Gastrocnemius medialis (tissue), 4 donors: Measurements from ENCODE around the gene ITIH5. TPM values are rescaled to one million over a fixed set of nuclear protein-coding genes. Genes with fewer than 3 reads are reported as not detected.

Source experiments
- ATAC-seq, 2 donors: fragments of 150-250 bp; one replicate each; pipeline ENCODE4 v1.9.1; 2016
- DNase-seq, 2 donors: peaks; one replicate each; pipeline ENCODE4 v3.0.0-alpha.2; 2019
- H3K27ac ChIP-seq, 4 donors: fragments of 200-600 bp; sonication (generic); 1 replicate in 1 of 4; 2 replicates in 3 of 4; pipeline ENCODE4 v1.5.1; 2016 to 2018; ENCODE audit warnings: mild to moderate bottlenecking in 2 of 4, moderate library complexity in 1 of 4
- H3K27me3 ChIP-seq, 3 donors: fragments of 200-600 bp; sonication (generic) in 2 of 3; 1 replicate in 1 of 3; 2 replicates in 2 of 3; pipeline versions ENCODE4 v1.5.1 to v1.6.0; 2016 to 2019; ENCODE audit warnings: mild to moderate bottlenecking in 1 of 3, moderate library complexity in 1 of 3
- H3K36me3 ChIP-seq, 2 donors: fragments of 200-600 bp; sonication (generic) in 1 of 2; one replicate each; pipeline ENCODE4 v1.5.1; 2017 to 2018
- H3K4me1 ChIP-seq, 2 donors: fragments of 200-600 bp; sonication (generic) in 1 of 2; one replicate each; pipeline ENCODE4 v1.5.1; 2016 to 2017; ENCODE audit warnings: mild to moderate bottlenecking in 2 of 2
- H3K4me3 ChIP-seq, 4 donors: fragments of 200-600 bp; sonication (generic) in 3 of 4; 1 replicate in 1 of 4; 2 replicates in 3 of 4; pipeline ENCODE4 v1.5.1; 2016 to 2019; ENCODE audit warnings: mild to moderate bottlenecking in 2 of 4
- H3K9me3 ChIP-seq, 3 donors: fragments of 200-600 bp; sonication (generic) in 2 of 3; 1 replicate in 1 of 3; 2 replicates in 2 of 3; pipeline ENCODE4 v1.5.1; 2016 to 2019
- POLR2A ChIP-seq, 2 donors: fragments of 450-650 bp; IDR thresholded peaks; one replicate each; pipeline ENCODE4 v1.6.1; 2017; ENCODE audit warnings: antibody characterized with exemption in 2 of 2, mild to moderate bottlenecking in 2 of 2, moderate library complexity in 2 of 2
- in situ Hi-C, 4 donors: fragments of 200-750 bp; cut with MboI; loops; one replicate each; pipeline versions ENCODE4 v1.15.0 to v1.8.0; 2017; ENCODE audit warnings: low sequenced_read_pairs in 4 of 4
- intact Hi-C: fragments of 100-400 bp; cut with DNase I; formaldehyde crosslinking; loops from one replicate; pipeline ENCODE4 v1.15.1; 2023; ENCODE audit warnings: low total_unique reads
- total RNA-seq, 4 donors: library from RNA; depleted of rRNA; stranded (reverse); fragments of >200 nt; gene quantifications; one replicate each; pipeline versions ENCODE4 v1.1.0 to v1.2.3, GENCODE V29; 2016
- TF ChIP-seq, protein P1 (sequence below), 5 experiments: fragments of 450-650 bp in 3 of 5; fragments of 200-600 bp in 2 of 5; sonication (generic) in 2 of 5; IDR thresholded peaks in 4 of 5; conservative IDR thresholded peaks in 1 of 5; 1 replicate in 4 of 5; 2 replicates in 1 of 5; pipeline ENCODE4 v1.5.1; 2016 to 2019; ENCODE audit warnings: antibody characterized with exemption in 5 of 5, mild to moderate bottlenecking in 3 of 5, moderate library complexity in 3 of 5

Gene ITIH5
- total RNA-seq, 4 donors from 2014 or later, result 3.9 to 14.0 (median 6.9) TPM

GRCh38 chr10:7590271-7590670, 76.5 kb downstream of the ITIH5 start:
- TF ChIP-seq POLR2A (IDR thresholded peaks at IDR 0.05), result no peak
- TF ChIP-seq, protein P1, sequence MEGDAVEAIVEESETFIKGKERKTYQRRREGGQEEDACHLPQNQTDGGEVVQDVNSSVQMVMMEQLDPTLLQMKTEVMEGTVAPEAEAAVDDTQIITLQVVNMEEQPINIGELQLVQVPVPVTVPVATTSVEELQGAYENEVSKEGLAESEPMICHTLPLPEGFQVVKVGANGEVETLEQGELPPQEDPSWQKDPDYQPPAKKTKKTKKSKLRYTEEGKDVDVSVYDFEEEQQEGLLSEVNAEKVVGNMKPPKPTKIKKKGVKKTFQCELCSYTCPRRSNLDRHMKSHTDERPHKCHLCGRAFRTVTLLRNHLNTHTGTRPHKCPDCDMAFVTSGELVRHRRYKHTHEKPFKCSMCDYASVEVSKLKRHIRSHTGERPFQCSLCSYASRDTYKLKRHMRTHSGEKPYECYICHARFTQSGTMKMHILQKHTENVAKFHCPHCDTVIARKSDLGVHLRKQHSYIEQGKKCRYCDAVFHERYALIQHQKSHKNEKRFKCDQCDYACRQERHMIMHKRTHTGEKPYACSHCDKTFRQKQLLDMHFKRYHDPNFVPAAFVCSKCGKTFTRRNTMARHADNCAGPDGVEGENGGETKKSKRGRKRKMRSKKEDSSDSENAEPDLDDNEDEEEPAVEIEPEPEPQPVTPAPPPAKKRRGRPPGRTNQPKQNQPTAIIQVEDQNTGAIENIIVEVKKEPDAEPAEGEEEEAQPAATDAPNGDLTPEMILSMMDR (IDR thresholded peaks at IDR 0.05 in 4 of 5, conservative IDR thresholded peaks at IDR 0.05 in 1 of 5), result no peak
- intact Hi-C loops, result no loop called here
- no peak overlapping the region for H3K27ac ChIP-seq

GRCh38 chr10:7589748-7590147, 77.0 kb downstream of the ITIH5 start:
- H3K9me3 ChIP-seq, result no peaks in the 10 kb centered on the region

More at GRCh38 chr10:7590271-7590670, 76.5 kb downstream of the ITIH5 start:
- in situ Hi-C loops, result no loop called here
- Histone ChIP-seq H3K27me3 (no peaks in the 10 kb centered on the region), H3K4me1 (no peaks in the 10 kb centered on the region), H3K9me3 (no peaks in the 10 kb centered on the region), H3K4me3 (no peak overlapping the region), H3K36me3 (no peaks in the 10 kb centered on the region)
- ATAC-seq (no peak), DNase-seq (no peak)

DNA sequence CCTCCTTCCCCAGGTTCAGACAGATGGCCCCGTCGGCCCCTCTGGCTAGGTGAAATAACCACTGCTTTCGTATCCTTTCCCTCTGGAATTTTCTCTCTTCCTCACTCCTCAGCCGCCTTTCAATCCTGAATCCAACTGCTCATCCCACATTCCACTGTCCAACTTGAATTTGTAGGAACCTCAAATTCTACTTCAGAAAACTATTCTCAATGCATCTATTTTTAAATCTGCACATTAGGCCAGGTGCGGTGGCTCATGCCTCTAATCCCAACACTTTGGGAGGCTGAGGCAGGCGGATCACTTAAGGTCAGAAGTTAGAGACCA, 78.9 kb downstream of the ITIH5 start:
- ATAC-seq (no peak), DNase-seq (no peak)
- Histone ChIP-seq H3K36me3 (no peaks in the 10 kb centered on the region), H3K27ac (no peak overlapping the region), H3K27me3 (no peaks in the 10 kb centered on the region), H3K4me1 (no peaks in the 10 kb centered on the region), H3K4me3 (no peak overlapping the region), H3K9me3 (no peaks in the 10 kb centered on the region)
- intact Hi-C loops (no loop called here), in situ Hi-C loops (no loop called here)
- TF ChIP-seq, protein P1 (IDR thresholded peaks at IDR 0.05 in 4 of 5, conservative IDR thresholded peaks at IDR 0.05 in 1 of 5), result no peak
- no peak for TF ChIP-seq POLR2A (IDR thresholded peaks at IDR 0.05)

More at GRCh38 chr10:7589748-7590147, 77.0 kb downstream of the ITIH5 start:
- in situ Hi-C loops (no loop called here), intact Hi-C loops (no loop called here)
- no peaks in the 10 kb centered on the region for H3K36me3 ChIP-seq
- DNase-seq (no peak), ATAC-seq (no peak)
- no peak overlapping the region for H3K27ac ChIP-seq
- H3K4me3 ChIP-seq, result no peak overlapping the region
- no peak for TF ChIP-seq POLR2A (IDR thresholded peaks at IDR 0.05)
- no peaks in the 10 kb centered on the region for H3K27me3 ChIP-seq
- no peaks in the 10 kb centered on the region for H3K4me1 ChIP-seq

DNA sequence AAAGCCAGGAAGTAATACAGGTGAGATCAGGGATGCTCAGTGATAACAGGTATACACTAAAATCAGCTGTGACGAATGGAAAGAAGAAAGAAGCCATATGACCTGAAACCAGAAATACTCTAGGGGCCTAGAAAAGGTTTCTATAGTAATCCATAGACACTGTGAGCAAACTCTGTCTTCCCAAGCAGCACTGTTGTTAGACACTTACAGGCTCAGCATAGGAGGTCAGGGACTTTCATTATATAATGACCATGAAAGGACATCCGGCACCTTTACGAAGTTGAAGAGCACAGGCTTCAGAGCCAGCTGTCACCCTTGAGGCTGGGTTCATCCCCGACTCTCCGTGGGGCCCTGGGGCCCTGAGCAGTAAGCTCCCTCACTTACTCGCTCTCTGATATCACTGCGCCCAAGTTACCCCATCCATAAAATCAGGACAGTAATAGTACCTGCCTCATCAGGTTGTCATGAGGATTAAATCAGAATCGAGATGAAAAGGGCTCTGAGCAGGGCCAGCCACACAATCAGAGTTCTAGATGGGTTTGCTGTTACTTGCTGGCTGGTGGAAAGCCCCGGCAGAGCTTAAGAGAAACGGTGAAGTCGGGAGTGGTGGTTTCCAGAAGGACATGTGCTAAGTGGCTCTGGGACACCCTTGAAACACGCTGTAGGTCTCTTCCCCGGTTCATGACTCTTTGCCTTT, 79.5 kb downstream of the ITIH5 start:
- Histone ChIP-seq H3K27me3 (no peaks in the 10 kb centered on the region), H3K9me3 (no peaks in the 10 kb centered on the region), H3K4me1 (no peaks in the 10 kb centered on the region), H3K4me3 (no peak overlapping the region), H3K27ac (no peak overlapping the region), H3K36me3 (no peaks in the 10 kb centered on the region)
- no peak for ATAC-seq
- intact Hi-C loops, result no loop called here
- TF ChIP-seq, protein P1 (IDR thresholded peaks at IDR 0.05 in 4 of 5, conservative IDR thresholded peaks at IDR 0.05 in 1 of 5), result no peak
- TF ChIP-seq POLR2A (IDR thresholded peaks at IDR 0.05), result no peak
- in situ Hi-C loops, result no loop called here
- no peak for DNase-seq

DNA sequence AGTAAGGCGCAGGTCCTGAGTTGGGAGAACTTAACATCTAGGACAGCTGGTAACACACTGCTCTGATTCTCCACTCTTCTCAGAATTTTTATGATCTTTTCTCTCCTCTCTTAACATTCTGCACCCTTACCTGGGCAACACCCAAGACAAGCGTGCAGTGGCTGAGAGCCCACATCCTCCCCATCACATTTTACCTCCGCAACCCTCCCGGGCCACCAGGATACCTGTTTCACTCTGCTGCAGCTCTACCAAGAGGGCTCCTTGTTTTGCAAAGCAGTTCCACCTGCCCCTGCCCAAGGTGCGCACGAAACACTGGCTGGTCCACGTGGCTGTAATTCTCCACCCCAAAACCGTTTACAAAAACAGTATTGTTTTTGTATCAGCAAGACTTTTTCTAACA, 81.5 kb downstream of the ITIH5 start:
- no peak for ATAC-seq
- in situ Hi-C loops, result no loop called here
- TF ChIP-seq, protein P1 (IDR thresholded peaks at IDR 0.05 in 4 of 5, conservative IDR thresholded peaks at IDR 0.05 in 1 of 5), result no peak
- TF ChIP-seq POLR2A (IDR thresholded peaks at IDR 0.05), result no peak
- no peak overlapping the region for H3K27ac ChIP-seq
- H3K9me3 ChIP-seq, result no peaks in the 10 kb centered on the region
- H3K36me3 ChIP-seq, result no peaks in the 10 kb centered on the region
- no peaks in the 10 kb centered on the region for H3K27me3 ChIP-seq
- H3K4me1 ChIP-seq, result no peaks in the 10 kb centered on the region
- intact Hi-C loops, result no loop called here
- H3K4me3 ChIP-seq, result no peak overlapping the region
- no peak for DNase-seq
